HCT116 (cell line): Measurements from ENCODE around the gene GRM8. TPM values are rescaled to one million over a fixed set of nuclear protein-coding genes. Genes with fewer than 3 reads are reported as not detected.

Source experiments
- ATAC-seq: fragments of 200-7000 bp; cut with Tn5 transposase; 2 replicates; pipeline ENCODE4 v1.9.1; 2020; ENCODE audit warnings: mild to moderate bottlenecking, moderate library complexity
- BruUV-seq: library from RNA; stranded (reverse); fragments of 400-500 nt; replicated peaks from 2 replicates; lab custom pipeline; 2021; lab: Mats Ljungman, UMichigan
- CTCF ChIA-PET: fragments of 300-600 bp; sonication (Branson Sonifier 250); formaldehyde crosslinking; loops from one replicate; lab custom pipeline; 2021; ENCODE audit warnings: antibody characterized with exemption; lab: Charles Lee
- POLR2A ChIA-PET: fragments of 300-600, 350-600 bp; sonication (Branson Sonifier 250); formaldehyde crosslinking; loops from one replicate; lab custom pipeline; 2021; ENCODE audit warnings: antibody characterized with exemption; lab: Charles Lee
- RAD21 ChIA-PET, 2 experiments: fragments of 300-600 bp; sonication (Branson Sonifier 250); formaldehyde crosslinking; loops; one replicate each; lab custom pipeline; 2023; ENCODE audit warnings: low total read pairs in 2 of 2; ENCODE audit not compliant: uncharacterized antibody in 2 of 2, unreplicated experiment in 2 of 2, low non-redundant PET in 1 of 2; lab: Charles Lee
- DNase-seq: peaks from one replicate; pipeline ENCODE4 v3.0.0-alpha.2; 2010; ENCODE audit warnings: low read depth, low spot score
- H2AFZ ChIP-seq: fragments of 200-600 bp; shearing (Covaris generic), sonication (generic); 2 replicates; pipeline ENCODE4 v1.6.1; 2017; ENCODE audit warnings: low read depth, mixed run types, mixed read lengths, antibody characterized with exemption, low read length; ENCODE audit not compliant: poor library complexity, severe bottlenecking
- H3K27ac ChIP-seq: 2 replicates; pipeline ENCODE4 v1.5.1; 2012; ENCODE audit warnings: low read depth, low read length
- H3K27me3 ChIP-seq: fragments of 200-600 bp; sonication (generic); 2 replicates; pipeline ENCODE4 v1.6.1; 2016; ENCODE audit warnings: mixed run types, low read length, mixed read lengths; ENCODE audit not compliant: insufficient read depth
- H3K36me3 ChIP-seq, 2 experiments: fragments of 200-500 bp in 1 of 2; fragments of 200-600 bp in 1 of 2; sonication (Bioruptor generic) in 1 of 2; sonication (generic) in 1 of 2; 2 replicates each; pipeline versions ENCODE4 v1.5.1 to v1.6.1; 2014 to 2016; ENCODE audit warnings: low read length in 2 of 2, inconsistent platforms in 1 of 2, mixed read lengths in 1 of 2, mixed run types in 1 of 2; ENCODE audit not compliant: insufficient read depth in 2 of 2, control insufficient read depth in 1 of 2
- H3K4me1 ChIP-seq, 2 experiments: fragments of 200-600 bp in 1 of 2; sonication (generic) in 1 of 2; 2 replicates each; pipeline versions ENCODE4 v1.5.1 to v1.6.1; 2012 to 2017; ENCODE audit warnings: low read length in 2 of 2, inconsistent platforms in 1 of 2, mild to moderate bottlenecking in 1 of 2, mixed read lengths in 1 of 2, mixed run types in 1 of 2, moderate library complexity in 1 of 2; ENCODE audit not compliant: insufficient read depth in 2 of 2, control insufficient read depth in 1 of 2
- H3K4me2 ChIP-seq: fragments of 200-600 bp; sonication (generic); 2 replicates; pipeline ENCODE4 v1.6.1; 2017; ENCODE audit warnings: mixed run types, low read length, mixed read lengths
- H3K4me3 ChIP-seq, 2 experiments: fragments of 200-600 bp in 1 of 2; sonication (generic) in 1 of 2; replicated peaks in 1 of 2; 2 replicates each; pipeline ENCODE4 v1.5.1; 2011 to 2016; ENCODE audit warnings: low read length in 2 of 2, control low read depth in 1 of 2, low read depth in 1 of 2, mild to moderate bottlenecking in 1 of 2, mixed read lengths in 1 of 2, mixed run types in 1 of 2
- H3K79me2 ChIP-seq: fragments of 200-600 bp; sonication (generic); 2 replicates; pipeline ENCODE4 v1.6.1; 2017; ENCODE audit warnings: mild to moderate bottlenecking, mixed run types, low read length, moderate library complexity, mixed read lengths; ENCODE audit not compliant: insufficient read depth
- H3K9ac ChIP-seq: fragments of 200-600 bp; sonication (generic); 2 replicates; pipeline ENCODE4 v1.6.1; 2016; ENCODE audit warnings: low read length, mixed read lengths
- H3K9me2 ChIP-seq: fragments of 200-600 bp; sonication (generic), shearing (Covaris generic); 2 replicates; pipeline ENCODE4 v1.6.1; 2017; ENCODE audit warnings: mixed run types, mild to moderate bottlenecking, moderate library complexity; ENCODE audit not compliant: insufficient read depth
- H3K9me3 ChIP-seq, 2 experiments: fragments of 200-500 bp in 1 of 2; fragments of 200-600 bp in 1 of 2; sonication (Bioruptor generic) in 1 of 2; sonication (generic) in 1 of 2; 2 replicates each; pipeline ENCODE4 v1.6.1; 2014 to 2017; ENCODE audit warnings: low read length in 2 of 2, mixed read lengths in 2 of 2, inconsistent platforms in 1 of 2, low read depth in 1 of 2, mild to moderate bottlenecking in 1 of 2, mixed run types in 1 of 2, moderate library complexity in 1 of 2; ENCODE audit not compliant: control insufficient read depth in 1 of 2, insufficient read depth in 1 of 2
- H4K20me1 ChIP-seq: fragments of 200-600 bp; sonication (generic), shearing (Covaris generic); 2 replicates; pipeline ENCODE4 v1.6.1; 2017; ENCODE audit warnings: mixed run types, mild to moderate bottlenecking, moderate library complexity; ENCODE audit not compliant: insufficient read depth
- CEBPB ChIP-seq: IDR thresholded peaks from 2 replicates; pipeline ENCODE4 v1.6.1; 2012; ENCODE audit warnings: low read depth
- EGR1 ChIP-seq: IDR thresholded peaks from 2 replicates; pipeline ENCODE4 v1.6.1; 2012; ENCODE audit warnings: low read depth
- EZH2 ChIP-seq: fragments of 200-600 bp; sonication (generic); IDR thresholded peaks from 2 replicates; pipeline ENCODE4 v1.6.1; 2017; ENCODE audit warnings: antibody characterized with exemption, mixed run types
- FOSL1 ChIP-seq: IDR thresholded peaks from 2 replicates; pipeline ENCODE4 v1.6.1; 2012; ENCODE audit warnings: low read depth
- JUND ChIP-seq: IDR thresholded peaks from 2 replicates; pipeline ENCODE4 v1.6.1; 2012
- MAX ChIP-seq: IDR thresholded peaks from 2 replicates; pipeline ENCODE4 v1.6.1; 2012
- POLR2A ChIP-seq: IDR thresholded peaks from 2 replicates; pipeline ENCODE4 v1.7.0; 2011; ENCODE audit warnings: borderline replicate concordance; ENCODE audit not compliant: insufficient read depth, insufficient read length; ENCODE audit errors: extremely low read depth
- REST ChIP-seq: IDR thresholded peaks from 2 replicates; pipeline ENCODE4 v1.6.1; 2012; ENCODE audit warnings: low read depth
- SRF ChIP-seq: IDR thresholded peaks from 2 replicates; pipeline ENCODE4 v1.6.1; 2012; ENCODE audit warnings: low read depth
- TCF7L2 ChIP-seq: IDR thresholded peaks from 2 replicates; pipeline ENCODE4 v1.7.0; 2011; ENCODE audit warnings: borderline replicate concordance, inconsistent platforms; ENCODE audit not compliant: insufficient read depth, insufficient read length; ENCODE audit errors: extremely low read depth
- YY1 ChIP-seq: IDR thresholded peaks from 2 replicates; pipeline ENCODE4 v1.6.1; 2011; ENCODE audit warnings: low read length, low read depth, moderate library complexity, mild to moderate bottlenecking; ENCODE audit not compliant: insufficient replicate concordance; ENCODE audit errors: extremely low read depth
- ZNF274 ChIP-seq: fragments of 200-500 bp; sonication (Bioruptor generic); IDR thresholded peaks from 2 replicates; pipeline ENCODE4 v1.6.1; 2014; ENCODE audit warnings: mild to moderate bottlenecking, low read depth, low read length, inconsistent platforms
- intact Hi-C: fragments of 100-400 bp; cut with micrococcal nuclease; formaldehyde crosslinking; loops from 2 replicates; pipeline ENCODE4 v1.10.0; 2022
- total RNA-seq: library from RNA; stranded (reverse); gene quantifications from one replicate; pipeline ENCODE4 v1.2.1, GENCODE V29; 2021; ENCODE audit not compliant: unreplicated experiment

Gene GRM8
- total RNA-seq, 1 experiment from 2014 or later, result 0.05 TPM

- Histone ChIP-seq H3K36me3 (no peaks in the 10 kb centered on the region), H3K9me2 (no peaks in the 10 kb centered on the region), H3K27ac (no peak overlapping the region), H3K9me3 (no peaks in the 10 kb centered on the region), H3K4me1 (no peaks in the 10 kb centered on the region), H3K4me2 (no peak overlapping the region), H3K27me3 (peaks cover 51% of the 10 kb centered on the region), H2AFZ (no peak overlapping the region)
- BruUV-seq, result no TSS peak
- intact Hi-C loops, result no loop called here
- RAD21 ChIA-PET, result no interaction called here
- ATAC-seq, result no peak
- POLR2A ChIA-PET, result no interaction called here
- no peak for TF ChIP-seq POLR2A
- TF ChIP-seq, all 23 proteins: peak for 0
- H4K20me1 ChIP-seq, result no peaks in the 10 kb centered on the region
- no peak for DNase-seq
- no peaks in the 10 kb centered on the region for H3K79me2 ChIP-seq
- CTCF ChIA-PET, result no interaction called here
- no peak overlapping the region for H3K9ac ChIP-seq
- no peak overlapping the region for H3K4me3 ChIP-seq
Observed at GRCh38 chr7:126937171-126937570, 315.6 kb downstream of the GRM8 start.

- Histone ChIP-seq H4K20me1 (no peaks in the 10 kb centered on the region), H3K4me2 (no peak overlapping the region), H3K79me2 (no peaks in the 10 kb centered on the region), H3K27ac (no peak overlapping the region), H3K9ac (no peak overlapping the region), H3K4me1 (no peaks in the 10 kb centered on the region), H3K36me3 (no peaks in the 10 kb centered on the region), H3K27me3 (peaks cover 52% of the 10 kb centered on the region), H3K4me3 (no peak overlapping the region), H3K9me2 (no peaks in the 10 kb centered on the region), H3K9me3 (no peaks in the 10 kb centered on the region), H2AFZ (no peak overlapping the region)
- POLR2A ChIA-PET, result no interaction called here
- no TSS peak for BruUV-seq
- TF ChIP-seq FOSL1 (no peak), ZNF274 (no peak)
- RAD21 ChIA-PET, result no interaction called here
- DNase-seq, result no peak
- CTCF ChIA-PET, result no interaction called here
- no peak for ATAC-seq
- intact Hi-C loops, result no loop called here
Observed at GRCh38 chr7:126931581-126931980, 321.2 kb downstream of the GRM8 start.

GRCh38 chr7:126930166-126930565 lies 322.6 kb downstream of the GRM8 start:
- Histone ChIP-seq H3K36me3 (no peaks in the 10 kb centered on the region), H3K4me1 (no peaks in the 10 kb centered on the region), H3K27ac (no peak overlapping the region), H3K27me3 (peaks cover 39% of the 10 kb centered on the region), H3K9ac (no peak overlapping the region), H3K79me2 (no peaks in the 10 kb centered on the region), H3K9me2 (no peaks in the 10 kb centered on the region), H4K20me1 (no peaks in the 10 kb centered on the region), H2AFZ (no peak overlapping the region), H3K4me2 (no peak overlapping the region), H3K4me3 (no peak overlapping the region), H3K9me3 (no peaks in the 10 kb centered on the region)
- DNase-seq, result no peak
- no TSS peak for BruUV-seq
- ChIA-PET RAD21 (no interaction called here), CTCF (no interaction called here), POLR2A (no interaction called here)
- intact Hi-C loops, result no loop called here
- ATAC-seq, result no peak
- TF ChIP-seq SRF (no peak), REST (no peak), CEBPB (no peak), JUND (no peak), EZH2 (no peak), FOSL1 (no peak), MAX (no peak), TCF7L2 (no peak), YY1 (no peak), EGR1 (no peak)
